Measurements from ENCODE around the gene PPM1J.
"Not testable (repeated sequence)": the region's sequence is repeated elsewhere in the genome, so short reads cannot be mapped to it uniquely, and the experiment has no call there.

Gene PPM1J

DNA sequence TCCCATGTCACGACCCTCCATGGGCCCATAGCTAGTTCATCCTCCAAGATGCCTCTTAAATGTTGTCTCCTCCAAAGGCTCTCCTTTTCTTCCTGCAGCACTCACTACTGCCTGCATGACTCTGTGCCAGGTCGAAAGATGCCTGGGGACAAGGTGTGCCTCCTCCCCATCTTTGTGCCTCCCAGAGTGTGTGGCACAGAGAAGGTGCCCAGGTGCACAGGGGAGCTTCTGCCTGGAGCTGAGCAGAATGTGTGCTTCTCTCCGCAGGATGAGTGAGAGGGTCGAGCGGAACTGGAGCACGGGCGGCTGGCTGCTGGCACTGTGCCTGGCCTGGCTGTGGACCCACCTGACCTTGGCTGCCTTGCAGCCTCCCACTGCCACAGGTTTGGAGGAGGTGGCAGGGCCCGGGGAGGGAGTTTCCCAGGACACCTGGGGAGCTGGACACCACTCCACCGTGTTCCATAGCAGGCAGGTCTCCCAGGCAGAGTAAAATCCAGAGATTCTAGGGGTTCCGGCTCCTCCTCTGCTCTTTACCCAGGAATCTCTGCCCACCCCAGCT lies 6.9 kb upstream of the PPM1J start:
- H3K79me2 ChIP-seq (ENCODE audit: insufficient read depth, low read length), result no peaks in the 10 kb centered on the region
- H3K9me3 ChIP-seq (ENCODE audit: low read length), result no peaks in the 10 kb centered on the region
- no peak overlapping the region for H3K4me2 ChIP-seq (ENCODE audit: low read length)
- H3K9ac ChIP-seq (ENCODE audit: low read length), result no peak overlapping the region
- H3K4me1 ChIP-seq (ENCODE audit: insufficient read depth, low read length, severe bottlenecking), result no peaks in the 10 kb centered on the region
- H4K20me1 ChIP-seq (ENCODE audit: insufficient read depth, low read length), result no peaks in the 10 kb centered on the region
- no peaks in the 10 kb centered on the region for H3F3A ChIP-seq (ENCODE audit: insufficient read depth, low read length)
- no peaks in the 10 kb centered on the region for H3K36me3 ChIP-seq (ENCODE audit: insufficient read depth, low read length)
- no peaks in the 10 kb centered on the region for H3K27me3 ChIP-seq (ENCODE audit: insufficient read depth, low read length)
- no peak overlapping the region for H3K4me3 ChIP-seq (ENCODE audit: low read depth, low read length, poor library complexity, severe bottlenecking)
- no peak overlapping the region for H2AFZ ChIP-seq (ENCODE audit: low read length)
- H3K9me2 ChIP-seq (ENCODE audit: low read depth, low read length), result no peaks in the 10 kb centered on the region
- TF ChIP-seq EZH2 (IDR thresholded peaks at IDR 0.05; ENCODE audit: borderline replicate concordance, low read length), result no peak
- TF ChIP-seq, protein P1, sequence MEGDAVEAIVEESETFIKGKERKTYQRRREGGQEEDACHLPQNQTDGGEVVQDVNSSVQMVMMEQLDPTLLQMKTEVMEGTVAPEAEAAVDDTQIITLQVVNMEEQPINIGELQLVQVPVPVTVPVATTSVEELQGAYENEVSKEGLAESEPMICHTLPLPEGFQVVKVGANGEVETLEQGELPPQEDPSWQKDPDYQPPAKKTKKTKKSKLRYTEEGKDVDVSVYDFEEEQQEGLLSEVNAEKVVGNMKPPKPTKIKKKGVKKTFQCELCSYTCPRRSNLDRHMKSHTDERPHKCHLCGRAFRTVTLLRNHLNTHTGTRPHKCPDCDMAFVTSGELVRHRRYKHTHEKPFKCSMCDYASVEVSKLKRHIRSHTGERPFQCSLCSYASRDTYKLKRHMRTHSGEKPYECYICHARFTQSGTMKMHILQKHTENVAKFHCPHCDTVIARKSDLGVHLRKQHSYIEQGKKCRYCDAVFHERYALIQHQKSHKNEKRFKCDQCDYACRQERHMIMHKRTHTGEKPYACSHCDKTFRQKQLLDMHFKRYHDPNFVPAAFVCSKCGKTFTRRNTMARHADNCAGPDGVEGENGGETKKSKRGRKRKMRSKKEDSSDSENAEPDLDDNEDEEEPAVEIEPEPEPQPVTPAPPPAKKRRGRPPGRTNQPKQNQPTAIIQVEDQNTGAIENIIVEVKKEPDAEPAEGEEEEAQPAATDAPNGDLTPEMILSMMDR (IDR thresholded peaks at IDR 0.05; ENCODE audit: low read length), result no peak
- no peak overlapping the region for H3K27ac ChIP-seq (ENCODE audit: low read depth, low read length, poor library complexity, severe bottlenecking)

DNA sequence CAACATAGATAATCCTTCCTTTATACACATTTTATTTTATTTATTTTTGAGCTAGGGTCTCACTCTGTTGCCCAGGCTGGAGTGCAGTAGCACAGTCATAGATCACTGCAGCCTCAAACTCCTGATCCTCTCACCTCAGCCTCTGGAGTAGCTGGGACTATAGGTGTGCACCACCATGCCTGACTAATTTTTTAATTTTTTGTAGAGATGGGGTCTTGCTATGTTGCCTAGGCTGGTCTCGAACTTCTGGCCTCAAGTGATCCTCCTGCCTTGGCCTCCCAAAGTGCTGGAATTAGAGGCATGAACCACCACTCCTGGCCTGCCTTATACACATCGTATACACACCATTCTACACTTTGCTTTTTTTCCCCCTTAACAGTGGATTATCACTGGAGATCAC lies 6.2 kb upstream of the PPM1J start:
- H3K4me1 ChIP-seq (ENCODE audit: insufficient read depth, low read length, severe bottlenecking); H4K20me1 ChIP-seq (ENCODE audit: insufficient read depth, low read length); H3K9me3 ChIP-seq (ENCODE audit: low read length); H2AFZ ChIP-seq (ENCODE audit: low read length); H3K9me2 ChIP-seq (ENCODE audit: low read depth, low read length); H3K27me3 ChIP-seq (ENCODE audit: insufficient read depth, low read length); H3K79me2 ChIP-seq (ENCODE audit: insufficient read depth, low read length); H3F3A ChIP-seq (ENCODE audit: insufficient read depth, low read length); H3K36me3 ChIP-seq (ENCODE audit: insufficient read depth, low read length); H3K27ac ChIP-seq (ENCODE audit: low read depth, low read length, poor library complexity, severe bottlenecking); H3K4me3 ChIP-seq (ENCODE audit: low read depth, low read length, poor library complexity, severe bottlenecking); H3K4me2 ChIP-seq (ENCODE audit: low read length); H3K9ac ChIP-seq (ENCODE audit: low read length): not testable (repeated sequence)

DNA sequence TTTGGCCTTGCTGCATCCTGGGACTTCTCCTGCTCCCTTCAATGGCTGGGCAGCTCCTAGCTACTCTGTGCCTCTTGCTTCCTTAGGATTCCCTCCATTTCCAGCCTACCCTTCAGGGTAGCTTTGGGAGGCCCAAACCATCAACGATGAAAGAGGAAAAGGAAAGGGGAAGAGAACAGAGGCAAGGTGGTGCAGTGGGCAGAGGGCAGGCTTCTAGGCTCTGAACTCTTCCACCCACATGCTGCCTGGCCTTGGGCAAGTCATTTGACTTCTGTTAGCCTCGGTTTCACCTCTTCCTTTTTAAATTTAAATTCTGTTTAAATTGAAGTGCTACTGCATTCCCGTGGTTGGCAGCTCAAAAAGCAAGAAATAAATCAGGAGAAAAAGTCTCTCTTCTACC lies 5.7 kb upstream of the PPM1J start:
- no peak overlapping the region for H3K27ac ChIP-seq (ENCODE audit: low read depth, low read length, poor library complexity, severe bottlenecking)
- no peaks in the 10 kb centered on the region for H3K9me2 ChIP-seq (ENCODE audit: low read depth, low read length)
- H3K79me2 ChIP-seq (ENCODE audit: insufficient read depth, low read length), result no peaks in the 10 kb centered on the region
- H3K4me2 ChIP-seq (ENCODE audit: low read length), result no peak overlapping the region
- H3K9ac ChIP-seq (ENCODE audit: low read length), result no peak overlapping the region
- TF ChIP-seq, protein P1 (IDR thresholded peaks at IDR 0.05; ENCODE audit: low read length), result no peak
- TF ChIP-seq EZH2 (IDR thresholded peaks at IDR 0.05; ENCODE audit: borderline replicate concordance, low read length), result no peak
- H4K20me1 ChIP-seq (ENCODE audit: insufficient read depth, low read length), result no peaks in the 10 kb centered on the region
- peaks cover 5% of the 10 kb centered on the region for H3K4me1 ChIP-seq (ENCODE audit: insufficient read depth, low read length, severe bottlenecking)
- no peaks in the 10 kb centered on the region for H3F3A ChIP-seq (ENCODE audit: insufficient read depth, low read length)
- no peaks in the 10 kb centered on the region for H3K36me3 ChIP-seq (ENCODE audit: insufficient read depth, low read length)
- no peaks in the 10 kb centered on the region for H3K9me3 ChIP-seq (ENCODE audit: low read length)
- H3K27me3 ChIP-seq (ENCODE audit: insufficient read depth, low read length), result no peaks in the 10 kb centered on the region
- no peak overlapping the region for H3K4me3 ChIP-seq (ENCODE audit: low read depth, low read length, poor library complexity, severe bottlenecking)
- H2AFZ ChIP-seq (ENCODE audit: low read length), result no peak overlapping the region

DNA sequence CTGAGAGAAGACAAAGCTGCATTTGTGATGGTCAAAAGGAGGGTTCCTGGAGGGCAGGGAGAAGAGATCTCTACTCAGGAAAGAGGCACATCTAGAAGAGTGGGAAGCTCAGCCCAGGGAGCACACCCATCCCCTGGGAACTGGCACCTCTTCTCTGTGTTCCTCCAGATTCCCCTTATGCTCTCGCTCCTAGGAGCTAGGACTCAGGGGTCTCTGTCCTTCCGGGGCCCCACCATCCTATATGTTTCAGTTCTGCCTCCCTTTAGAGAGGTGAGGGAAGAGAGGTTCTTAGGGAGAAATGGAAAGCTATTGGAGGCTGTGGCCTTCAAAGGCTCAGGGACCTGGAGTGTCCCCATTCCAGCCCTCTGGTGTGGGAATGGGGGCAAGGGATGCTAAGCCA lies 4.6 kb upstream of the PPM1J start:
- H3K36me3 ChIP-seq (ENCODE audit: insufficient read depth, low read length), result no peaks in the 10 kb centered on the region
- H3F3A ChIP-seq (ENCODE audit: insufficient read depth, low read length), result no peaks in the 10 kb centered on the region

More for the DNA sequence above, 4.6 kb upstream of the PPM1J start:
- H3K9me2 ChIP-seq (ENCODE audit: low read depth, low read length), result no peaks in the 10 kb centered on the region
- no peaks in the 10 kb centered on the region for H3K27me3 ChIP-seq (ENCODE audit: insufficient read depth, low read length)
- peaks cover 10% of the 10 kb centered on the region for H3K4me1 ChIP-seq (ENCODE audit: insufficient read depth, low read length, severe bottlenecking)
- H4K20me1 ChIP-seq (ENCODE audit: insufficient read depth, low read length), result no peaks in the 10 kb centered on the region
- no peak overlapping the region for H3K27ac ChIP-seq (ENCODE audit: low read depth, low read length, poor library complexity, severe bottlenecking)
- no peak overlapping the region for H2AFZ ChIP-seq (ENCODE audit: low read length)
- no peak for TF ChIP-seq EZH2 (IDR thresholded peaks at IDR 0.05; ENCODE audit: borderline replicate concordance, low read length)
- TF ChIP-seq, protein P1 (IDR thresholded peaks at IDR 0.05; ENCODE audit: low read length), result no peak
- H3K4me3 ChIP-seq (ENCODE audit: low read depth, low read length, poor library complexity, severe bottlenecking), result no peak overlapping the region
- no peaks in the 10 kb centered on the region for H3K9me3 ChIP-seq (ENCODE audit: low read length)
- H3K9ac ChIP-seq (ENCODE audit: low read length), result no peak overlapping the region
- H3K79me2 ChIP-seq (ENCODE audit: insufficient read depth, low read length), result no peaks in the 10 kb centered on the region
- H3K4me2 ChIP-seq (ENCODE audit: low read length), result no peak overlapping the region
